Stimulated activated CD8-positive, alpha-beta memory T cell treated with anti-CD3 and anti-CD28 coated beads, Interleukin-15, amount 100 ng/mL, for 4 hours (primary cell): Measurements from ENCODE around the gene DEPP1.

Source experiments
- DNase-seq, 2 donors: peaks; one replicate each; pipeline ENCODE4 v3.0.0-alpha.2; 2020; ENCODE audit warnings: low read depth in 2 of 2

Gene DEPP1

DNA sequence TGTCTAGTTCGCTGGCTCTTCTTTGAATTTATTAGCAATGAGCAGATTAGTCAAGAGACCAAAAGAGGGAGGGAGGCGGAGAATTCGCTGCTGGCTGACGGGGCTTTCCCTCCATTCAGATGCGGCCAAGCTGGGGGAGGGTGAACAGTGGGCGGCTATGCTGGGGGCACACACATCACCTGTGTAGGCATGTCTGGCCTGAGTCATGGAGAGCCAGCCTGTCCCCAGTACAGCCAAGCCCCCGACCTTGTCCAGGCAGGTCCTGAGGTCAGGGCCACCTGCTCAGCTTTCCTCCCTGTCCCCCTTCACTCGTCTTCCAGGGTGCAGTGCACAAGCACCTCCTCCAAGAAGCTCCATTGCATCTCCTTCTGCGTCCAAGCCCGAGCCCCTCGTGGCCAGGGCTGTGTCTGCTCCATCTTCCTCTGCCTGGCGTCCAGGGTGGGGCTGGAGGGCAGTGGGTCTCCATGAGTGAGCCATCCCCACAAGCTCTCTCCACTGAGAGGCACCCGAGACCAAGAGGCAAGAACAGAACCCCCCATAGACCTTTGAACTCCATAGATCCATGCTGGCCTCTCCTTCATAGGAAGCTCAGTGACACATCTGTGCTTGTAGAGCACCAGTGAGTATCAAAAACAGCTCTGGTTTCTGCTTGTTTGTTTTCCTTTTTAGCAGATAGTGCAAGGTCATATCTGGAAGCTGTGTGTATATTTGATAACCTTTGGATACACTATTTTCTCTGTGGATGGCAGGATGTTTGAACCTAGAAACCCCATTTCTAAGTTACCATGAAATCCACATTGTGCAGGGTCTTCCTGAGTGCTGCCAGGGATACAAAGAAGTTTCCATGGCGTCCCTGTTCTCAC lies 1.9 kb upstream of the DEPP1 start:
- DNase-seq: no peak

DNA sequence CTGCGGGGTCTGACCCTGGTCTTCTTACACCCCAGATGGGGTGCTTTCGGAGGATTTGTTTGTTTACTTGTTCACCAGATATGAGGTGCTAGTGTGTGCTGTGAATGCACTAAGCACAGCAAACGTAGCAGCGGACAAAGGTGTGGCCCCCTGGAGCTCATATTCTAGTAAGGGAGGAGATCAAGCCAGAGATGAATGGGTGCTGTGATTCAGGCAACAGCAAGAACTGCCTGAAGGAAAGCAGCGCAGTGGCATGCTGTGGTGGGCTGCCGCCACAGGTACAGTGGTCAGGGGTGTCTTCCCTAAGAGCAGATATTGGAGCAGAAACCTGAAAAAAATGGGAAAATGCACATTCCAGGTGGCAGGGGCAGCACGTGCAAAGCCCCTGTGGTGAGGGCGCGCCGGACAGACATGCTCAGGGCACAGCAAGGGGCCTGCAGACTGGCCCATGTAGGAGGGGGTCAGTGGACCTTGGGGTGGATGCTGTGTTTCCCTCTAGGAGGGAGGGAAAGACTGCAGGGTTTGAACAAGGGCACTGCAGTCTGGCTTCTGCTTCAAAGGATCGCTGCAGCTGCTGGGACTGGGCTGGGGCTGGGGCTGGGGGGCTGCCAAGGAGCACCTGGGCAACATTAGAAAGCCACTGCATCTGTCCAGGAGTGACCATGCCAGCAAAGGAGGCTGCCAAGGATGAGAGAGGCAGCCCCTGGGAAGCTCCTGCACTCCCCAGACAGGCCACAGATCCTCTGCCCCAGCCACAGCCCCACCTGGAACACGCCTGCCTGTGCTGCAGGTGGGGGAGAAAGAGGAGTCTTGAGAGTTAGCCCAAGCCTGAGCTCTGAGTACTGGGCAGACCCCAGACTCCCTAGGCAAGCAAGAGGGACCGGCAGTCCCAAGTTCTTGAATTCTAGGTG lies 927 bp upstream of the DEPP1 start:
- no peak for DNase-seq

DNA sequence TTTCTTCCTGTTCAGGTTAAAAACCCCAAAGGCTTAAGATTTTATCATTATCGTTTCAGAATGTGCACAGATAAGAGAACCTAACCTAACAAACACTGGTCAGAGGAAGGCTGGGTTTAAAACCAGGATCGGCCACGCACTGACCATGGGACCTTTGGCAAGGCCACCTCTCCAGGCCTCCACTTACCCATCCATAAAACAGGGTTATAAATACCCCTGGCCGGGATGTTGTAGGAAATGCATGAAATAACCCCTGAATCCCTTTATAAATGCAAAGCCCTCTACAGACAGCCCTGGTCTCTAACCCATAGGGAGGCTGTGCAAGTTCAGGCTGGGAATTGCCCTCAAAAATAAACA lies 418 bp downstream of the DEPP1 start:
- no peak for DNase-seq

DNA sequence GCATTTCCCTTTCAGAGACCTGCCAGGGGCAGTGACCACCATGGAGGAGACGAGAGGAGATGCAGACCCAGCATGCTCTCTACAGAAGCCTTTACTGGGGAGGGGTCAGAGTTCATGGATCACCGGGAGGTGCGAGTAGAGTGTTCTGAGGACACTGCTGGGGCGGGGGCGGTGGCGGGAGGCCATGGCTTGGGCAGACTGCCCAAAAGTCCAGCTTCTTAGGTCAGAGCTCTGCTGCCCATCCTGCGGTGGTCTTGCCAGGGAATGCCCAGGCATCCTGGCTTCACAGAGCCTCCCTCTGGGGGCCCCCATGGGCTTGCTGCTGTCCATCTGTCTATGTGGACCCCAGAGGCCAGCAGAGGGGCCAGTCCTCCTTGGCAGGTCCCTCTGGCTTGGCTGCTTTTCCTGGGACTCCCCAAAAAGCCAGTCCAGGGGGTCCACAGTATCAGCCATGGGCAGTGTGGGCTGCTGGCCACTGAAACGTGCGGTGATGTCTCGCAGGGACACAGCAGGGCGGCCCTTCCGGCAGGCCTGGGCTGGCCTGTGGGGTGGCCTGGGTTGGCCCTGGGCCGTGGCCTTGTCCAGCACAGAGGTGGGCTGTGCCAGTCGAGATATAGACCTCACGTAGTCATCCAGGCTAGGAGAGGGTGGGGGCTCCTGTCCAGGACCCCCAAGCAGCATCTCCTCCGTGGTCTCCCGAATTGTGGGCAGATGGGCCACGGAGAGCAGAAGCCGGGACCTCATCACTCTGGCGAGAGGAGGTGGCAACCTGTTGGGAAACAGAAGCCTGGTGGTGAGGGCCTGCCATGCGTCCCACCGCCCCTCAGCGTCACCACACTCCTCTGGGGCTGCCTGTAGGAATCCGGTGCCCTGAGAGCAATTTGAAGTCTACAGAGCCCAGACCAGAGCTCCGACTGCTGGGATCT lies 1.1 kb downstream of the DEPP1 start:
- no peak for DNase-seq

DNA sequence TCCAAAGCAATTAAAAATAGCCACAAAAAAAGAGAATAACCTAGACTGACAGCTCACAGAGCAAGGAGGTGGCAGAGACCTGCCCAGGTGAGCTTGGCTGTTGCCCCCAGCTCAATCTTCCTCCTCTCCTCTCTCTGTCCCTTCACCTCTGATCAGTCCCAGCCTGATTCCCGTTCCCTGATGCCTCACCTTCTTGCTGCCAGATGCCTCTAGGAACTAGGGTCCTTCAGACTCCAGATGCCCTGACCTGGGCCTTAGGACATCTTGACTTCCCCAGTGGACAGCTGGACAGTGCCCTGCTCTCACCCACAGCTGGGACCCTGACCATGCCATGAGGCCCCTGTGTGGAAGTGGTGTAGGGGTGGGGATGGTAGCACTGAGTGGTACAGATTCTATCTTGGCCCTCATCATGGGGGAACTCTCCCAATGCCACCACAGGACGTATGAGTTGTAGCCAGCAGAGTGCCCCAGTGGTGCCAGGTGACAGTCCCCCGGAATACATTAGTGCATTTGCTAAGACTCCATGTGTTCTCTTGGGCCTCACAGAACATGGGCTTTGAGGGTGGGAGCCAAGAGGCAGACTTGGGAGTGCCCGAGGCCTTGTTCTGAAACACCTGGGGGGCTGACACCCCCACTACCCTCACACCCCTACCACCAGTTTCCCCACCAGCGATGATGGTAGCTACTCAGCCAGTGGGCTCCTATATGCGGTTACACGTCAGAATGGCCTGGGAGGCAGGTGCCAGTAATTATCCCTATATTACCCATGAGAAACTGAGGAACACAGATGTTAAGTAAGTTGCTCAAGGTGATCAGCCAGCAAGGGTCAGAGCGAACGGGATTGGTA lies 2.0 kb downstream of the DEPP1 start:
- DNase-seq: no peak

DNA sequence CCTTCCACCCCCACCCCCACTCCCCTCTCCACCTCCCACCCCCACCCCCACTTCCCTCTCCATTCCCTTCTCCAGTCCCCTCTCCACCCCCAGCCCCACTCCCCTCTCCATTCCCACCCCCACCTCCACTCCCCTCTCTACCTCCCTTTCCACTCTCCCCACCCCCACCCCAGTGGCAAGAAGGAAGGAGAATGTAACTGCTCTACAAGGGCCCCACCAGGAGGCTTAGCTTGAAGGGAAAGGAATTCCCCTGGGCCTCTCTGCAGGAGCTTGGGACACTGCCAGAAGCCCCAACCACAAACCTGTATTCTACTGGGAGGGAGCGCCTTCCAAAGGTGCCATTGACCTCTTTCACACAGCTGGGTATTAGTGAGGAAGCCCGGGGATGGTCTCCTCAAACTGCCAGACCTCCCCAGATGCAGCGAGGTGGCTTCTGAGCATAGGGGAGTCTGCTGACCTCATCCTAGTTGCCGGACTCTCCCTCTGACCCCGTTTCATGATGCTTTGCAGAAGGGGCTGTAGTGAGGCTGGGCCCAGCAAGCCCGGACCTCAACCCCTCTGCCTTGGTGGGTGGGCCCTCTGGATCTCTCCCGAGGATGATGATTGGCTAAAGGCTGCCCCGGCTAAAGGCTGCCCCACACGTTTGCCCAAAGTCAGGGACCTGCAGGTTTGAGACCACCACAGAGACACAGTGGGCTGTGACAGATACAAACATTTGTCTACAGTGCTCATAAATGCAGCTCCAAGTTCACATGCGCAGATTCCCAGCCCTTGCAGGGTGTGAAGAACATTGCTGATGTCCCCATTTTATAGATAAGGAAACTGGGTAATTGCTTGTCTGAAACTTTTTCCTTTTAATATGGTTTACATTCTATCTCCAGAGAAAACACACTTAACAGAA lies 2.9 kb downstream of the DEPP1 start:
- no peak for DNase-seq

DNA sequence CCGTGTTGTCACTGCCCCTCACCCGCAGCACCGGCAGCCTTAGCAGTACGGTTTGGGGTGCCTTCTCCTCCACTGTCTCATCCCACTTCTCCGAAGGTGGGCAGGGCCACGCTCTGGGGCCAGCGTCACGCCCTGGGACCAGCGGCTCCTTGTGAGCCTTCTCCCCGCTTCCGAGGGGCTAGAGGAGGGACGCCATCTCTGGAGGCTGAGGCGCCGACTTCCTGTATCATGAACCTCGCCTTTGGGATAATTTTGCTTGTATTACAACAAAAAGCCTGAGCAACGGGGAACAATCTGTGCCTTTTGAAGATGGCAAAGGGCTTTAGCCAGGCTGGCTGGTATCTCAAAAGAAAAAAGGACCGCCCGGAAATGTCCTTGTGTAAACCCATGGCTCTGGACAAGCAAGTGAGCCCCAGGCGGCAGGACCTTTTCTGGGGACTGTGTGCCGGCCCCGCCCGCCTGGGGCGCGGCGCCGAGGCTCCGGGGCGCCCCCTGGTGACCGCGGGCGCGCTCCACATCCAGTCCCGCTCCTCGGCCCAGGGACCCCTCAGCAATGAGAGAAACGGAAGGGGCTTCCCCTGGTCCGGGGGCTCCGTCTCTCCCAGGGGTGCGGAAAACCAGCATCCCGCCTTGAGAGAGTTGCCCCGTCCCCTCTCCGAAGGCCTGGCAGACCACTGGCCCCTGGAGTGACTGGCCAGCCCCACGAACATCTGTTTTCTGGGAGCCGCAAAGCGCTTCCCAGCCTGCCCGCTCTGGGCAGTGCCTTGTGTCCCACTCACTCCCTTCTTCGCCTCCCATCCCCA lies 3.8 kb downstream of the DEPP1 start:
- DNase-seq: peak in 1 of 2 donors; percentile 31

DNA sequence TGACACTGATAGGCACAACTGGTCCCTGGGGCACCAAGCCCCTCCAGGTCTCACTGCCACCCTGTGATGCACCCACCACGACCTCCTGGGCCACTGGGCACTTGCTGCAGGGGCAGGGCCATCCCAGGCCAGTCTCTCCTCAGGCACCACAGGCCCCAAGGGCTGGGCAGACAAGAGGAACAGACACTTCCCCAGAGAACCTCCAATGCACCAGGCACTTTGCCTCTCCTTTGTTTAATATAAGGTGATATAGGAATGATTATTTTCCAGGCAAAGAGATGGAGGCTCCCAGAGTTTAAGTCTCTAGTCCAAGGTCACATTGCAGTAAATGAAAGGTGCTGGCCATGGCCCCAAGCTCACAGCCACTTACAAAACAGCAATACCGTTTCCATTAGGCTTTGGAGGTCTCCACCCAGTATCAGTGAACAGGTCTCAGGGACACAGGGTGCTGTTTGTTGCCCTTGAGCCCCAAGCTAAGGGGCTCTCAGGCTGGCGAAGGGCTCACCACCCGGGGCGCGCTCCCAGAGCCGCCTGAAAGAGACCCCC lies 4.5 kb downstream of the DEPP1 start:
- DNase-seq: no peak

DNA sequence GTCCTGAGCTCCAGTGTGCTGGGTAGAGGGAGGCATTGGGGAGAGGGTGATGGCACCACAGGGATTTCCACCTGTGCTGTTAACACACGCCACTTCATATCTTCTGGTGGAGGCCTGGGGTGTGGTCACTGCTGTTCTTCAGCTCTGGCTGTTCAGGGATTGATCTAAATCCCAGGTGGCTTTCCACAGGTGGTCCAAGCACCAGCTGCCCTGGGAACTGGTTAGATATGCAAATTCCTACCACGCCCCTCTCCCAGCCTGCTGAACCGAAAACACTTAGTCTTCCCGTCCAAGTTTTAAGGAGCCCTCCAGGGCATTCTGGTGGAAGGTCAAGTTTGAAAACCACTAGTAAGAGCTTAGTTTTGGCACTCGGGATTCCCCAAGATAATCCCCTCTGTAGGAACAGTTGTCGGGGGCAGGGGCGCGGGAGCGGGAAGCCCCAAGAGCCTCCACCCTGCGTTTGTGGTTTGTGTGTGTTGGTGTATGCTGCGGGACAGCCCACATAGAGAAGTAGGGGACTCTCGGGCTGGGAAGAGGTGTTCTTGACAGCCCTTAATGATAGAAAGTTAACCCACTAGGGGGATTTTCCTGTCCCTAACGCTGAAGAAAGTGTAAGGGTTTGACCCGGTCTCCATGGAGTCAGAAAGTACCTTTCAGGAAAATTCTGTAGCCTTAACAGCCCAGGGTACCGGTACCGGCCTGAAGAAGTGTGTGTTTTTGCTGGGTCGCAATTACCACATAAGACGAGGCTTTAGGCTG lies 5.1 kb downstream of the DEPP1 start:
- DNase-seq: no peak

DNA sequence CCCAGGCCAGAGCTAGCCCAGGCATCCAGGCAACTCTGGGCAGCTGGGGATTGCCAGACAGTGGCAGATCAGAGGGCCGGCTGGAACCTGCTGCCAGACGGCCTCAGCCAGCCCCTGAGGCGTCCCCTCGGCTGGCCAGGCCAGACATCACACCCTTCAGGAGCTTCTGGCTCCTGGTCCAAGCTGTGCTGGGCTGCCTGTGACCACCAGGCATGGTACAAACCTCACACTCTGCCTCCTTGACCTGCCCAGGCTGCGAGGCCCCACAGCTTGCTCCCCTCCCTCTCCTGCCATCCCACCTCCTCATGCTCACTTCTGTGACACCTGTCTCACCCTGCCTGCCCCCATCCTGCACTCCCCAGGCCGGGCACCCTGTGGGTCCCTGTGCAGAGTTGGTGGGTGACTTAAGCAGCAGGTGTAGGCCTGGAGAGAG lies 5.7 kb downstream of the DEPP1 start:
- DNase-seq: no peak

DNA sequence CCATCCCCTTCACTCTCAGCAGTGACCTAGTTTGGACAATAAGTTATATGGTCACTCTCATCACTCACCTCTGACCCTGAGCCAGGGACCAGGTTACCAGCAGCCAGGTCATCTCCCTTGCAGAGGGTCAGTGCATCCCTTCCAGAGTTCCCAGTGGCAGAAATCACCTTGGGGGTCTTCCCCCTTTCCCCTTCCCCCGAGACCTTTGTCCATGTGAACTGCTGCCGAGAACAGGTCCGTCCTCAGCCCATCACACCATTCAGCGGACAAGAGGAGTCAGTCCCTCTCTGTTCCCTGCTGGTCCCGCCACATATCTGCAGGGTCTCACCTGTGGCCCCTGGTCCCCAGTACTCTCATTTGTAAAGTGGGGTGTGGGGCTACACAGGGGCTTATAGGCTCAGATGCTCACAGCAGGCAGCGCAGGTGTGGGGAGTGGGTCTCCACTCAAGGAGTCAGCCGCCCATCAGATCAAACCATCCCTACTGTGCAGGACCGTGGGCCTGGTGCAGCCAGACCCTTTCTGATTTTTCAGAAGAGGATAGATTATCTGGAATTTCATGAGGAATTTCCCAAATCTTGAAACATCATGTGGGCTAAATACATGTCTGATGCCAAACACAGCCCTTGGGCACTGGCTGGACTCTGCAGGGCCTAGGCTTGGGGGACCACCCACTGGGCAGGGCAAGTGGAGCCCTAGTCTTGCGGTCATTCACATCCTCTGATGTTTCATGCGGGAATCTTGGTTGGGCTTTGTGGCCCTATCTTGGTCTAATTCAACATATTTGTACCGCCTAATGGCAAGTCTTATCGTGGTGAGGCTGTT lies 6.5 kb downstream of the DEPP1 start:
- no peak for DNase-seq

DNA sequence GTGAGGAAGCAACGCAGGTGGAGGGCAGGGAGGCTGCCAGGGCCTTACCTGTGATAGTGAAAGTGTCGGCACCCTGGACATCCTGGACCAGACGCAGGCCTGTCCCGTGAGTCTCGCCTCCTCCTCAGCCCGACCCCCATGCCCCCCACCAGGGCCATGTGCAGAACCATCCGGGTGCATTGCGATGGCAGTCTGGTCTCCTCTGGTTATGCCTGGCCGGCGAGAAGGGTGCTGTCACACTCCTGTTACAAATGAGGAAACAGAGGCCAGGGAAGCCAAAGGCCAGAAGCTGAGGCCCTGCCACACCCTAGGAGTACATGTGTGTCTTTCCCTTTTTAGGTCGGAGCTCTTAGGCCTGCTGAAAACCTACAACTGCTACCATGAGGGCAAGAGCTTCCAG lies 7.2 kb downstream of the DEPP1 start:
- DNase-seq: no peak

DNA sequence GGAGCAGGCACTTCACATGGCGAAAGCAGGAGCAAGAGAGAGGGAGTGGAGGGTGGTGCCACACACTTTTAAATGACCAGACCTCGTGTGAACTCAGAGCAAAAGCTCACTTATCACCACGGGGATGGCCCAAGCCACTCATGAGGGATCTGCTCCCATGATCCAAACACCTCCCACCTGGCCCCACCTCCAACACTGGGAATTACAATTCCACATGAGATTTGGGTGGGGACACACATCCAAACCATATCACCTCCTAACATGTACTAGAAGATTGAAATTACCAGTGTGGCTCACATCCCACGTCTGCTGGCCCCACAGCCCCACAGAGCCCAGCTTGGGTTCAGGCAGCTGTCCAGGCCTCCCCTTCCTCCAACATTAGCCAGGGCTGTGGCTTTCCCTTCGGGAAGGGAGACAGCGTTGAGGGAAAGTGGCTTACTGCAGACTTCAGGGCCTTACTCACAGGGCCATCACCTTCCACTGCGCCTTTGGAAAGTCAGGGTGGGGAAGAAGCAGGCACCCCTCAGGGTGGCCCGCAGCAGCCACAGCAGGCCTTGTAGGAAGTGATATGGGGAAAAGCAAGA lies 7.7 kb downstream of the DEPP1 start:
- DNase-seq: no peak

DNA sequence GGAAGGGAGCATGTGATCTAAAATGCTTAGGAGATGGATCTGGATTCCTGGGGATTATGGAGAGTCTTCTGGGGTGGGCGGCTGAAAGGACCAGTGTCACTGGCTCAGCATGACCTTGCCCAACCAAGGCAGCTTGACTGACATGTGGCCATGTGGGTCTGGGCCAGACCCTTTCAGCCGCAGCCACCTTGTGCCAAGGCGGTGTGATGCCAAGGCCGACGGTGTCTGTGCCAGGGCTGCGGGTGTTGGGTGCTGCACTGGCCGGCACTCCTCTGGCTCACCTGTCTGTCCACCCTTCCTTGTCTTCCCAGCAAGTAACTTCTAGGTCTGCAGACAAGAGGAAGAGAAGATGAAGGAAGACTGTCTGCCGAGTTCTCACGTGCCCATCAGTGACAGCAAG lies 8.8 kb downstream of the DEPP1 start:
- no peak for DNase-seq

DNA sequence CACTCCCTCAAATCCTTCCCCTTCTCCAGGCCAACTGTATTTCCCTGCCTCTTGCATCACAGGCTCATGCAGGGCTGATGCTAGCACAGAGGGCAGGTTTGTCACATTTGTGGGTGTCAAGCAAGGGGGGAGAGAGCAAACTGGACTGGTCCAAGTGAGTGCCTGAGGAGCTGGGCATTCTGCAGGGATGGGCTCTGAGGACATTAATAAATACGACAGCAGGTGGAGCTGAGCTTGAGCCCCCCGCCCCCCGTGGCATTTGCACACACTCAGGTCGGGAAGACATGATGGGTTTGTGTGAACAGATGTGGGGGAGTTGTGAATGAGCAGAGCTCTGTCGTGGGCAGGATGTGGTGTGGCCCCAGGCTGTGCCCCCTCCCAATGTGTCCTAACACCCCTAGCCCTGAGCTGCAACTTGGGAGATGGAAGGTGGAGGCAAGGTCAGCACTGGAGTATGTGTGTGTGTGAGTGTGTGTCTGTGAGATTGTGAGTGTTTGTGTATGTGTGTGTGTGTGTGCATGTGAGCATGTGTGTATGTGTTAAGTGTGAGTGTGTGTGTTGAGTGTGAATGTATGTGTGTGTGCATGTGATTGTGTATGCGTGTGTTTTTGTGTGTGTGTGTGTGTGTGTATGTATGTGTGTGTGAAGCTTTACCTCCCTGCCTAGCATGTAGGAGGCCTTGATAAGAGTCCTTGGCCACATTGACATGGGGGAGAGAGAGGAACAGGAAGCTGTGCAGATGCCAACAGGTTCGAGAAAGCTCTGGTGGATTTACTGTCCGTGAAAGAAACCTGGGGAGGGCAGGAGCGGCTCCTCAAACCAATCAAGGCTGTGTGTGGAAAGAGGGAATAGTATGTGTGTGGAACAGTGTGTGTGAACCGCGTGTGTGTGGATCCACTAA lies 9.9 kb downstream of the DEPP1 start:
- no peak for DNase-seq

DNA sequence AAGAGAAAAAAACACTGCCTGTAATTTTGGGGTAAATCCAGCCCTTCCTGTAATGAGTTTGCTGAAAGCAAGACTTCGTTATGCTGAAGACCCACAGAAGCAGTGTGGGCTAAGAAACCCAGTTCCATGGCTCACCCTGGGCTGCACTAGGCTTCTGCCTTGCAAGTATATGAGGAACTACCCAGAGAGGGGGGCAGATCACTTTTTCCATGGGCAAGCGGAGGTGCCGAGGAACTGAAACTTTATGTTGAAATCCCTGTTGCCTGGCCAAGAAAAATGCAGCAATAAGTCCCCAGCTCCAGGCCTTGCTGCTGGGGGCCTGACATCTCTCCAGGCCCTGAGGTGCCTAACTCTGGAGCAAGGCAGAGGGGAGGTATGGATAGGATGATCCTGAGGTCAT lies 10.5 kb downstream of the DEPP1 start:
- DNase-seq: no peak
